ENCODE results near the gene TGM5.
A peak's percentile ranks its signal among the peaks of the same experiment; 100 is the strongest.

TGM5 gene

DNA sequence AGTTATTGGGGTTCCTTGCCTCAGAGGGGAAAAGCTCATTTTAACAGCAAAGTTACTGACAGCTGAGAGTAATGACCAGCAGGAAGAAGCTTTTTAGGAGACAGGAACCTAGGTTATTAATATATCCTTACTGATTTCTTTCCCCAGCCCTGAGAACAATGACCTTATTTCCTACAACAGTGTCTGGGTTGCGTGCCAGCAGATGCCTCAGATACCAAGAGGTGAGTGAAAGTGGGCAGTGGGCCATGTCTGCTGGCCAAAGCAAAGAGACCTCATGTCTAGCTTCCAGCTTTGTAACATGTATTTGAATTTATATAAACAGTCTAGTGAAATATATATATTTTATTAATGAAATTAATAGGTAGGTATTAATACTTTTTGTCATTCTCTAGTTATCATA, 76.5 kb downstream of the TGM5 start:
- DNase-seq: no peak

DNA sequence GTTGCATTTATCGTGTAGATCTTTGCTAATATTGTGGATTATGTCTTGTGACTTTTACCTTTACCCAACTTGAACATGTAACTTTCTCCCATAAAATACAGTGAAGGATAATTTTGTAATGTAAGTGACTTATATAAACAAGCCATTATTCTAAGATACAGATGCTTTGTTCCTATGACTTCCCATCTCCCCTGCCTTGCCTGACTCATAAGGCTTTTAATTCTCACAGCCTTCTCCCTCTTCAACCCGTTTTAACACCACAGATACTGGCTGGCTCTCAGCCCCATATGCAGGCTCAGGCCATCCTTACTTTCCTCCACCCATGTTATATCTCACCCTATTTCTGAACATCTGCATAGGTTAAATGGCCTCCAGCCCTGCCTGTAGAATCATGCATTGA, 77.4 kb downstream of the TGM5 start:
- DNase-seq: no peak

DNA sequence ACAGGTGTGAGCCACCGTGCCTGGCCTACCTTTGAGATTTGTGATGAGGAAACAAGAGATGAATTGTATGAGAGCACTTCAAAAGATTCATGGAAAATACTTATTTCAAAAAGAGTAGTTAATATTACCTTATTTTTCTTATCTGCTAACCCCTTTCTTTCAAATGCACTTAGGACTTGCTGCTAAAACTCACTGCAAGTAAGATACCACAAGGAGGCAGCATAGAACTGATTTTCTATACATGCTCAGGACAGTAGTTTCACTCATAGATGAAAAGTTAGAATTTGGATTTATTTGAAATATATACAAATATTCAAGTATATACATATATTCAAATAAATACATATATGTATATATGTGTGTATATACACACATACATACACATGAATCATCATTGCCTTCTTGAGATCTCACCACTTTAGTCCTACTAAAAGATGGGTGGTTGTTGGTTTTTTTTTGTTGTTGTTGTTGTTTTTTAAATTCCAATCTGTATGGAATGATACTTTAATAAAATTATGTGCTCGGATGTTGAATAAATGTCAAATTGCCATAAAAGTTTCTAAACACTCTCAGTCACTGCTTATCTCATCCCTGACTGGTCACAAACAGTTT, 79.1 kb downstream of the TGM5 start:
- peak; percentile 47 to 78 (median 66) for DNase-seq

DNA sequence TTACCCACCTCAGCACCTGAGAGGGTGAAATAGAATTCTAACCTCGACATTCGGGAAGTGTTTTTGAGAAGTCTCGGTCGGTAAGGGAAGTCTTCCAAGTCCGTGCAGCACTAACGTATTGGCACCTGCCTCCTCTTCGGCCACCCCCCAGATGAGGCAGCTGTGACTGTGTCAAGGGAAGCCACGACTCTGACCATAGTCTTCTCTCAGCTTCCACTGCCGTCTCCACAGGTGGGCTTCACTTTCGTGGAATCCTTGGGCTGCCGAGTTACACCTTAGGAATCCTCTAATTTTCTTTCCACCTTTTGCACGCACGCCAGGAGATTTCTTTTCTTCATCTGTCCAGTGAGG, 80.8 kb downstream of the TGM5 start:
- peak in 2 of 4 experiments; percentile 15 to 41 for DNase-seq

DNA sequence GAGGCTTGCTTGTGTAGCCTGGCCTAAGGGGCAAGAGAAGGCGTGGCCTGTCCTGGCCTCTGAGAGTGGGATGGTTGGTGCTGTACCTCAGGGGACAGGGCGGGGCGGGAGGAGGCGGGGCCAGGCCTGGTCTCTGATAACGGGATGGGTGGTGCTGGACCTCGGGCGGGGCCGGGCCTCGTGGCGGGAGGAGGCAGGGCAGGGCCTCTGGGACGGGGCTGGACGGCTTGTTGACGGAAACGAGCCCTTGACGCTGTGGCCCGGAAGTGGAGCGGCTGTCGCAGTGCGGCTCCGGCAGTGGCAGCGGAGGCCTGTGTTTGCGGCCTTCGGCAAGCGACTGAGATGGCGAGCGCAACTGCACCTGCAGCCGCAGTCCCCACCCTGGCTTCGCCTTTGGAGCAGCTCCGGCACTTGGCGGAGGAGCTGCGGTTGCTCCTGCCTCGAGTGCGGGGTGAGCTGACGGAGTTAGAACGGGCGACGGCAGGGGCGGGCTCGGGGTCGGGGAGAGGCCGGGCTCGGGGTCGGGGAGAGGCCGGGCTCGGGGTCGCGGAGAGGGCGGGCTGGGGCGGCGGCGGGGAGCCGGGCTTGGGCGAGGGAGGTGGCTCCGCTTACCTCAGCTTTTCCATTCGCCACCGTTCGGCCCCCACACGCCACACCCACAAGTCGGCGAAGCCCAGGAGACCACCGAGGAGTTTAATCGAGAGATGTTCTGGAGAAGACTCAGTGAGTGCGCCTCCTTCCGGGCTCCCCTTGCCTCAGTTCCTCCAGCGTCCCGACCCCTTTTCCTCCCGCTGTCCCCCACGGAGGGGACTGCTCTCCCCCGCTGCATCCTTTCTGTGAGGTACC, 81.3 kb downstream of the TGM5 start, which contains the start of gene CCNDBP1:
Gene CCNDBP1 (plus strand): TSS at position 247 of the 846 bp plus-strand sequence. CDS start 96 bp downstream, at position 343.
- DNase-seq: peak; percentile 91 to 97 (median 94)

DNA sequence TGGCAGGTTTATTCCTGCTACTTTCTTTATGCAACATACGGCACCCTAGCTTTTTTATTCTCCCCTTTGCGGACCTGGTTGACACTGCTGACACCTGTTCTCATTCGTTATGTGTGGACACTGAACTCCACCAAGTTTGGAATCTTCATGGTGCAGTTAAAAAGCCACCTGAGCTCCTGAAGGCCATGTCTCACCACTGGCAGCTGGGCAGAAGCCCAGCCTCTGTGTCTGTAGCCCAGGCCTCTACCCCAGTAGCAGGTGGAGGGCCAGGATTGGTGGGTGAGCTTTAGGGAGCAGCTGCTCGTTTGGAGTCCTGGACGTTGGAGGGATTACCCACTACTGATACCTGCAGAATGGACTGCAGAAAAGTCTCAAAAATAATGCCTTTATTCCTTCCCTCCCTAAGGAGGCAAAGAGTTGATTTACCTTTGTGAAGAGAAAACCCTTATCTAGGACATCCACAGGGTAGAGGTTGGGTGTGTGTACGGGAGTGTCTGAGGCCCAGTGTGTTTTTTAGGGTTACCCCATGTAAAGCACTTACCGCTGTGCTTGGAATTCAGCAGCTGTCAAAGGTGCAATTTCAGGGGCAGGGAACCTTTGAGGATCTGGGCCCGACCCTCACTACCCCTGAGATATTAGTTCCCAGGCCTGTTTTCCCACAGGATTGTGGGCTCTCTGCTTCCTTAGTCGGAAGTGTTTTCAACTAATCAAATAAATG, 82.2 kb downstream of the TGM5 start:
- no peak for DNase-seq

DNA sequence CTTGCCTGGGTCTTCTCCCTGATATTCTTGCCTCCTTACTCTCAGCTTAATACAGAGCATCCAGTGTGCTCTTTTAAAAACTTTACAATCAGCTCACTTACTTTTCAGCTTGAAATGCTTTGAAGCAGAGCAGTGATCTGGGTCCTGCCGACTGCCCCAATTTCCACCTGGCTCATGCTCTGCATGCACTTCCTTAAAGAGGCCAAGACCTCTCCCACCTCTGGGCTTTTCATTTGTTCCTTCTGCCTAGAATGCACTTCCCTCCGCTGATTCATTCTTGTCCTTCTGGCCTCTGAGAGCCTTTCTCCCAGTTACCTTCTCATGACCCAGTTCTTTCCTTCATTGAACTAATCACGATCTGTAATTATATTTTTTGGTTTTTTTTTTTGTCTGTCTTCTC, 83.5 kb downstream of the TGM5 start:
- no peak for DNase-seq
